ENCODE data around the gene GBP4.

Gene GBP4

GRCh38 chr1:89170170-89171066 lies 28.3 kb downstream of the GBP4 start:
- no peak for DNase-seq

- no peak for DNase-seq
Measured at GRCh38 chr1:89169166-89169565, 29.6 kb downstream of the GBP4 start.

GRCh38 chr1:89167590-89168230 lies 31.0 kb downstream of the GBP4 start:
- no peak for DNase-seq

- DNase-seq: no peak
Measured at GRCh38 chr1:89166705-89167104, 32.0 kb downstream of the GBP4 start.

GRCh38 chr1:89165811-89166210 lies 32.9 kb downstream of the GBP4 start:
- DNase-seq: no peak

GRCh38 chr1:89151047-89151446 lies 47.7 kb downstream of the GBP4 start:
- DNase-seq: no peak

- no peak for DNase-seq
Measured at GRCh38 chr1:89149976-89150375, 48.8 kb downstream of the GBP4 start.

- DNase-seq: no peak
Measured at GRCh38 chr1:89149229-89149628, 49.5 kb downstream of the GBP4 start.

GRCh38 chr1:89147678-89148658 lies 50.8 kb downstream of the GBP4 start:
- DNase-seq: no peak

- no peak for DNase-seq
Measured at GRCh38 chr1:89146721-89147120, 52.0 kb downstream of the GBP4 start.

GRCh38 chr1:89143484-89143883 lies 55.3 kb downstream of the GBP4 start:
- DNase-seq: no peak

- DNase-seq: no peak
Measured at GRCh38 chr1:89142160-89142559, 56.6 kb downstream of the GBP4 start.

- no peak for DNase-seq
Measured at GRCh38 chr1:89133747-89134146, 65.0 kb downstream of the GBP4 start.
